Measurements from ENCODE around the gene MAPK11.

MAPK11 gene

GRCh38 chr22:50304528-50305392 is 34.6 kb upstream of the MAPK11 start:
- no peak for TF ChIP-seq CTCF (IDR thresholded peaks at IDR 0.05; ENCODE audit: low read depth, low read length, missing control alignments)
- peak overlapping the region; percentile 71 for H3K4me3 ChIP-seq (ENCODE audit: low read depth, low read length)
- DNase-seq (ENCODE audit: low read depth), result no peak

- no peak for DNase-seq (ENCODE audit: low read depth)
- TF ChIP-seq CTCF (IDR thresholded peaks at IDR 0.05; ENCODE audit: low read depth, low read length, missing control alignments), result peak; percentile 8
- H3K4me3 ChIP-seq (ENCODE audit: low read depth, low read length), result peak overlapping the region; percentile 19
These were observed 33.8 kb upstream of the MAPK11 start for GRCh38 chr22:50303848-50304527.

GRCh38 chr22:50303515-50303847 is 33.3 kb upstream of the MAPK11 start:
- H3K4me3 ChIP-seq (ENCODE audit: low read depth, low read length), result no peak overlapping the region
- TF ChIP-seq CTCF (IDR thresholded peaks at IDR 0.05; ENCODE audit: low read depth, low read length, missing control alignments), result no peak
- DNase-seq (ENCODE audit: low read depth), result no peak

- H3K4me3 ChIP-seq (ENCODE audit: low read depth, low read length), result no peak overlapping the region
- TF ChIP-seq CTCF (IDR thresholded peaks at IDR 0.05; ENCODE audit: low read depth, low read length, missing control alignments), result no peak
- DNase-seq (ENCODE audit: low read depth), result no peak
These were observed 32.4 kb upstream of the MAPK11 start for GRCh38 chr22:50302564-50302963.

GRCh38 chr22:50302041-50302541 is 31.9 kb upstream of the MAPK11 start:
- no peak overlapping the region; the same call in 1 of the 2 replicates for H3K4me3 ChIP-seq (ENCODE audit: low read depth, low read length)

GRCh38 chr22:50301581-50301991 is 31.4 kb upstream of the MAPK11 start:
- no peak overlapping the region for H3K4me3 ChIP-seq (ENCODE audit: low read depth, low read length)
- DNase-seq (ENCODE audit: low read depth), result no peak
- TF ChIP-seq CTCF (IDR thresholded peaks at IDR 0.05; ENCODE audit: low read depth, low read length, missing control alignments), result no peak

More at GRCh38 chr22:50302041-50302541, 31.9 kb upstream of the MAPK11 start:
- DNase-seq (ENCODE audit: low read depth), result no peak
- no peak for TF ChIP-seq CTCF (IDR thresholded peaks at IDR 0.05; ENCODE audit: low read depth, low read length, missing control alignments)
